ENCODE results near the gene ATP13A1. TPM values are rescaled to one million over a fixed set of nuclear protein-coding genes. Genes with fewer than 3 reads are reported as not detected.

ATP13A1 gene
- total RNA-seq, 2 experiments from 2014 or later: 84.8 to 87.6 TPM

GRCh38 chr19:19662871-19663255 is 613 bp downstream of the ATP13A1 start:
- no peaks in the 10 kb centered on the region for H3K27me3 Mint-ChIP-seq
- intact Hi-C loops (cut with DNase I, micrococcal nuclease): loop anchor here (1.0 to 5.0 kb wide), 6 partner anchors 18 to 341 kb away; partner anchors contain the start of genes LPAR2 (in 1 of the 2), MAU2 (in 1 of the 2), SUGP1 (in 1 of the 2) and ZNF253 (in 1 of the 2)

GRCh38 chr19:19662344-19662743 is 1.1 kb downstream of the ATP13A1 start:
- ATAC-seq (ENCODE audit: poor library complexity) (no peak), DNase-seq (peak in 1 of 14 experiments; percentile 34)
- H3K4me3 Mint-ChIP-seq: peak overlapping the region; percentile 95
- Histone ChIP-seq H3K4me3 (ENCODE audit: low read length) (peak overlapping the region; percentile 94), H3K9me3 (ENCODE audit: control insufficient read depth in 1 of 2, insufficient read depth in 1 of 2, low read length in 2 of 2) (peaks cover 0 to 26% of the 10 kb centered on the region in 2 experiments), H3K27ac (ENCODE audit: low read depth in 1 of 2, low read length in 2 of 2) (peak overlapping the region; percentile 84 to 96), H3K36me3 (ENCODE audit: insufficient read depth, low read length) (peaks cover 24% of the 10 kb centered on the region), H3K4me1 (ENCODE audit: insufficient read depth, low read length) (peaks cover 60% of the 10 kb centered on the region), H3K27me3 (ENCODE audit: control insufficient read depth in 1 of 2, insufficient read depth in 2 of 2, low read length in 2 of 2) (no peaks in the 10 kb centered on the region)
- POLR2A ChIA-PET: interaction anchor here (0.9 to 4.3 kb wide), 15 partner anchors 14 to 505 kb away, joined by 3 to 45 read pairs (median 8); partner anchors contain the start of genes GMIP, LPAR2, NDUFA13 and ZNF14
- CTCF ChIA-PET: interaction anchor here (2.5 kb wide), 1 partner anchor 109 kb away, joined by 6 read pairs; no protein-coding TSS in a partner anchor
- peaks cover 2% of the 10 kb centered on the region for H3K9me3 Mint-ChIP-seq
- intact Hi-C loops (cut with DNase I, micrococcal nuclease): loop anchor here (2.0 to 5.0 kb wide), 5 partner anchors 18 to 340 kb away; partner anchors contain the start of genes MAU2 (in 1 of the 2), SUGP1 (in 1 of the 2), ZNF253 (in 1 of the 2) and ZNF506 (in 1 of the 2)
- TF ChIP-seq CTCF (IDR thresholded peaks at IDR 0.05): no peak
- H3K4me1 Mint-ChIP-seq (ENCODE audit: low read depth): peaks cover 41% of the 10 kb centered on the region
- no peaks in the 10 kb centered on the region for H3K27me3 Mint-ChIP-seq
- peak overlapping the region; percentile 99 for H3K27ac Mint-ChIP-seq
- H3K36me3 Mint-ChIP-seq (ENCODE audit: low read depth): peaks cover 51% of the 10 kb centered on the region

More at GRCh38 chr19:19662871-19663255, 613 bp downstream of the ATP13A1 start:
- ChIA-PET POLR2A (interaction anchor here (0.9 to 4.3 kb wide), 22 partner anchors 10 to 1942 kb away, joined by 3 to 45 read pairs (median 6); partner anchors contain the start of genes GMIP, LPAR2, NDUFA13 and ZNF14), CTCF (interaction anchor here (2.5 kb wide), 1 partner anchor 109 kb away, joined by 6 read pairs; no protein-coding TSS in a partner anchor)
- TF ChIP-seq CTCF (IDR thresholded peaks at IDR 0.05): no peak
- Mint-ChIP-seq H3K4me1 (ENCODE audit: low read depth) (peaks cover 46% of the 10 kb centered on the region), H3K4me3 (peak overlapping the region; percentile 95), H3K9me3 (peaks cover 2% of the 10 kb centered on the region), H3K36me3 (ENCODE audit: low read depth) (peaks cover 47% of the 10 kb centered on the region), H3K27ac (peak overlapping the region; percentile 99)
- no peak for DNase-seq
- Histone ChIP-seq H3K4me3 (ENCODE audit: low read length) (peak overlapping the region; percentile 94), H3K27ac (ENCODE audit: low read depth in 1 of 2, low read length in 2 of 2) (peak overlapping the region; percentile 84 to 96), H3K36me3 (ENCODE audit: insufficient read depth, low read length) (peaks cover 19% of the 10 kb centered on the region), H3K9me3 (ENCODE audit: control insufficient read depth in 1 of 2, insufficient read depth in 1 of 2, low read length in 2 of 2) (peaks cover 0 to 31% of the 10 kb centered on the region in 2 experiments), H3K4me1 (ENCODE audit: insufficient read depth, low read length) (peaks cover 64% of the 10 kb centered on the region), H3K27me3 (ENCODE audit: control insufficient read depth in 1 of 2, insufficient read depth in 2 of 2, low read length in 2 of 2) (no peaks in the 10 kb centered on the region)
- ATAC-seq (ENCODE audit: poor library complexity): no peak

GRCh38 chr19:19661675-19662251 is 1.7 kb downstream of the ATP13A1 start:
- peak overlapping the region; percentile 99 for H3K27ac Mint-ChIP-seq
- peak in 7 of 14 experiments; percentile 14 to 79 (median 40) for DNase-seq
- Histone ChIP-seq H3K4me3 (ENCODE audit: low read length) (peak overlapping the region; percentile 94), H3K27ac (ENCODE audit: low read depth in 1 of 2, low read length in 2 of 2) (peak overlapping the region; percentile 84 to 96), H3K4me1 (ENCODE audit: insufficient read depth, low read length) (peaks cover 54% of the 10 kb centered on the region), H3K9me3 (ENCODE audit: control insufficient read depth in 1 of 2, insufficient read depth in 1 of 2, low read length in 2 of 2) (peaks cover 0 to 20% of the 10 kb centered on the region in 2 experiments), H3K27me3 (ENCODE audit: control insufficient read depth in 1 of 2, insufficient read depth in 2 of 2, low read length in 2 of 2) (no peaks in the 10 kb centered on the region), H3K36me3 (ENCODE audit: insufficient read depth, low read length) (peaks cover 30% of the 10 kb centered on the region)
- peaks cover 57% of the 10 kb centered on the region for H3K36me3 Mint-ChIP-seq (ENCODE audit: low read depth)
- peaks cover 36% of the 10 kb centered on the region for H3K4me1 Mint-ChIP-seq (ENCODE audit: low read depth)
- peaks cover 2% of the 10 kb centered on the region for H3K9me3 Mint-ChIP-seq
- ChIA-PET CTCF (interaction anchor here (2.5 kb wide), 1 partner anchor 108 kb away, joined by 6 read pairs; no protein-coding TSS in a partner anchor), POLR2A (interaction anchor here (1.1 to 4.3 kb wide), 9 partner anchors 10 to 240 kb away, joined by 3 to 45 read pairs (median 8); partner anchors contain the start of genes NDUFA13, ZNF14, ZNF506 and ZNF93)
- peak overlapping the region; percentile 95 for H3K4me3 Mint-ChIP-seq
- H3K27me3 Mint-ChIP-seq: no peaks in the 10 kb centered on the region
- no peak for TF ChIP-seq CTCF (IDR thresholded peaks at IDR 0.05)
- intact Hi-C loops (cut with DNase I, micrococcal nuclease): loop anchor here (2.0 to 5.0 kb wide), 5 partner anchors 17 to 339 kb away; partner anchors contain the start of genes MAU2 (in 1 of the 2), SUGP1 (in 1 of the 2), ZNF253 (in 1 of the 2) and ZNF506 (in 1 of the 2)
- peak; percentile 3 for ATAC-seq (ENCODE audit: poor library complexity)
